GM12878 (cell line): ENCODE data around the gene IL1RL2. TPM values are rescaled to one million over a fixed set of nuclear protein-coding genes. Genes with fewer than 3 reads are reported as not detected.

Experiments
- ATAC-seq: fragments of 200-7000 bp; cut with Tn5 transposase; 3 replicates; pipeline ENCODE4 v1.9.1; 2020; ENCODE audit warnings: mild to moderate bottlenecking, moderate library complexity
- BruUV-seq: library from RNA; stranded (reverse); fragments of 400-500 nt; replicated peaks from 2 replicates; lab custom pipeline; 2021; lab: Mats Ljungman, UMichigan
- CTCF ChIA-PET: fragments of 300-600 bp; sonication (Branson Sonifier 250); formaldehyde crosslinking; extraction: SDS; loops from one replicate; lab custom pipeline; 2021; ENCODE audit warnings: inconsistent platforms; lab: Yijun Ruan, JAX
- POLR2A ChIA-PET: fragments of 350-600 bp; formaldehyde crosslinking; extraction: SDS; loops from one replicate; lab custom pipeline; 2021; ENCODE audit warnings: inconsistent platforms; lab: Charles Lee
- RAD21 ChIA-PET: fragments of 300-600 bp; sonication (Branson Sonifier 250); formaldehyde crosslinking; loops from one replicate; lab custom pipeline; 2023; ENCODE audit warnings: antibody characterized with exemption; ENCODE audit not compliant: unreplicated experiment; lab: Charles Lee
- SMC1A ChIA-PET: fragments of 300-600 bp; sonication (Branson Sonifier 250); formaldehyde crosslinking; loops from one replicate; lab custom pipeline; 2023; ENCODE audit not compliant: unreplicated experiment, uncharacterized antibody; lab: Charles Lee
- DNase-seq: peaks from one replicate; pipeline ENCODE4 v3.0.0-alpha.2; 2011; ENCODE audit warnings: low read depth, low spot score
- FAIRE-seq: peaks from 3 replicates; lab custom pipeline; 2011; peaks lifted over from hg19 to GRCh38; lab: Jason Lieb, UNC
- H2AFZ ChIP-seq: 2 replicates; pipeline ENCODE4 v1.6.0; 2011; ENCODE audit warnings: low read depth, low read length, control low read depth; ENCODE audit not compliant: control insufficient read depth
- H3K27ac ChIP-seq: 2 replicates; pipeline ENCODE4 v1.5.1; 2011; ENCODE audit warnings: control low read depth; ENCODE audit not compliant: control insufficient read depth, insufficient read depth
- H3K27me3 ChIP-seq, 2 experiments: replicated peaks in 1 of 2; 2 replicates each; pipeline versions ENCODE4 v1.6.0 to v1.6.1; 2011; ENCODE audit warnings: low read length in 1 of 2; ENCODE audit not compliant: control insufficient read depth in 2 of 2, insufficient read depth in 2 of 2
- H3K36me3 ChIP-seq, 2 experiments: 2 replicates each; pipeline ENCODE4 v1.5.1; 2011; ENCODE audit warnings: low read length in 1 of 2; ENCODE audit not compliant: control insufficient read depth in 2 of 2, insufficient read depth in 2 of 2
- H3K4me1 ChIP-seq: 2 replicates; pipeline ENCODE4 v1.6.1; 2011; ENCODE audit warnings: mild to moderate bottlenecking, low read length, moderate library complexity, mixed read lengths; ENCODE audit not compliant: control insufficient read depth, insufficient read depth
- H3K4me2 ChIP-seq: 2 replicates; pipeline ENCODE4 v1.6.0; 2011; ENCODE audit warnings: control low read depth; ENCODE audit not compliant: control insufficient read depth, insufficient read depth
- H3K4me3 ChIP-seq: fragments of 200-600 bp; sonication (generic); 2 replicates; pipeline ENCODE4 v1.5.1; 2016
- H3K79me2 ChIP-seq: 2 replicates; pipeline ENCODE4 v1.6.0; 2011; ENCODE audit warnings: low read length; ENCODE audit not compliant: control insufficient read depth, insufficient read depth
- H3K9ac ChIP-seq: 2 replicates; pipeline ENCODE4 v1.8.0; 2011; ENCODE audit warnings: low read length, control low read depth, mixed read lengths; ENCODE audit not compliant: control insufficient read depth, insufficient read depth
- H3K9me3 ChIP-seq: replicated peaks from 3 replicates; pipeline ENCODE4 v1.5.1; 2011; ENCODE audit warnings: mild to moderate bottlenecking, low read length; ENCODE audit not compliant: control insufficient read depth, insufficient read depth
- H4K20me1 ChIP-seq: 2 replicates; pipeline ENCODE4 v1.6.0; 2011; ENCODE audit not compliant: control insufficient read depth, insufficient read depth
- ETV6 ChIP-seq, 2 experiments: fragments of 450-650 bp in 1 of 2; IDR thresholded peaks in 1 of 2; conservative IDR thresholded peaks in 1 of 2; 2 replicates each; pipeline ENCODE4 v1.6.1; 2014; ENCODE audit warnings: antibody characterized with exemption in 1 of 2, borderline replicate concordance in 1 of 2, low read depth in 1 of 2, mild to moderate bottlenecking in 1 of 2, moderate library complexity in 1 of 2
- FOXM1 ChIP-seq: IDR thresholded peaks from 2 replicates; pipeline ENCODE4 v1.6.1; 2012; ENCODE audit warnings: low read depth, mild to moderate bottlenecking, inconsistent platforms, low read length, moderate library complexity
- JUNB ChIP-seq: IDR thresholded peaks from 2 replicates; pipeline ENCODE4 v1.6.1; 2016; ENCODE audit warnings: antibody characterized with exemption, mild to moderate bottlenecking
- MAX ChIP-seq: IDR thresholded peaks from 2 replicates; pipeline ENCODE4 v1.6.1; 2012; ENCODE audit warnings: low read depth, low read length, improper control_type of control experiment
- MTA3 ChIP-seq: IDR thresholded peaks from 2 replicates; pipeline ENCODE4 v1.6.1; 2012; ENCODE audit warnings: low read length, inconsistent platforms, borderline replicate concordance
- MXI1 ChIP-seq: fragments of 150-350 bp; IDR thresholded peaks from 2 replicates; pipeline ENCODE4 v1.6.1; 2011; ENCODE audit warnings: low read depth, mild to moderate bottlenecking, inconsistent platforms, low read length, improper control_type of control experiment
- RELB ChIP-seq: fragments of 450-650 bp; IDR thresholded peaks from 2 replicates; pipeline ENCODE4 v1.6.1; 2017; ENCODE audit warnings: low read depth, mild to moderate bottlenecking, moderate library complexity
- SIX5 ChIP-seq: IDR thresholded peaks from 2 replicates; pipeline ENCODE4 v1.6.1; 2011; ENCODE audit warnings: mild to moderate bottlenecking, low read depth, low read length, moderate library complexity; ENCODE audit not compliant: severe bottlenecking
- SREBF1 ChIP-seq: IDR thresholded peaks from 2 replicates; pipeline ENCODE4 v1.6.1; 2012; ENCODE audit warnings: mild to moderate bottlenecking, low read length
- STAT1 ChIP-seq: fragments of 450-650 bp; conservative IDR thresholded peaks from 2 replicates; pipeline ENCODE4 v1.6.1; 2014; ENCODE audit warnings: antibody characterized with exemption, mild to moderate bottlenecking
- WGBS: methylation state at CpG from one replicate; pipeline ENCODE4 v1.1.6; 2016; ENCODE audit warnings: low lambda C conversion rate; ENCODE audit not compliant: insufficient replicate concordance, insufficient coverage; ENCODE audit errors: missing lambda C conversion rate; 5-methylcytosine and 5-hydroxymethylcytosine counted together
- in situ Hi-C: fragments of 300-500 bp; cut with MboI; formaldehyde crosslinking; loops from 9 replicates; pipeline ENCODE4 v1.14.3; 2018; ENCODE audit warnings: mixed read lengths
- intact Hi-C: fragments of 100-400 bp; cut with micrococcal nuclease; formaldehyde crosslinking; loops from one replicate; pipeline ENCODE4 v1.14.2; 2022; ENCODE audit not compliant: unreplicated experiment
- polyA plus RNA-seq, 11 experiments: library from polyadenylated mRNA; depleted of rRNA in 4 of 11; unstranded in 6 of 11; stranded (reverse) in 5 of 11; fragments of >200 nt; fragmentation: Nextera tagmentation in 4 of 11; fragmentation: Illumina TruSeq in 1 of 11; extraction: Ambion mirVana in 4 of 11; extraction: Trizol in 1 of 11; gene quantifications; 1 replicate in 1 of 11; 2 replicates in 10 of 11; pipeline versions ENCODE4 v1.2.1 to v1.2.3, GENCODE V29; 2011 to 2016; ENCODE audit warnings: inconsistent platforms in 2 of 11, missing spikeins in 2 of 11, low read depth in 1 of 11
- total RNA-seq, 4 experiments: library from RNA; depleted of rRNA in 3 of 4; stranded (reverse); fragments of >200 nt in 3 of 4; fragmentation: Illumina TruSeq in 1 of 4; extraction: Trizol in 1 of 4; gene quantifications; 2 replicates each; pipeline versions ENCODE4 v1.2.1 to v1.2.3, GENCODE V29; 2013 to 2021
- TF ChIP-seq, protein P1 (sequence below), 3 experiments: IDR thresholded peaks in 2 of 3; conservative IDR thresholded peaks in 1 of 3; 2 replicates each; pipeline ENCODE4 v1.5.1; 2011; ENCODE audit warnings: low read depth in 3 of 3, low read length in 3 of 3, mild to moderate bottlenecking in 3 of 3, control low read depth in 2 of 3, moderate library complexity in 2 of 3, inconsistent platforms in 1 of 3, mixed read lengths in 1 of 3; ENCODE audit not compliant: control insufficient read depth in 2 of 3, insufficient read depth in 1 of 3; ENCODE audit errors: extremely low read depth in 1 of 3
- TF ChIP-seq, protein P2 (sequence below): fragments of 150-350 bp; IDR thresholded peaks from 2 replicates; pipeline ENCODE4 v1.6.1; 2014; ENCODE audit warnings: mild to moderate bottlenecking, low read depth, low read length
- TF ChIP-seq, protein P3 (sequence below): fragments of 450-650 bp; IDR thresholded peaks from 2 replicates; pipeline ENCODE4 v1.6.1; 2017; ENCODE audit warnings: borderline replicate concordance

IL1RL2 gene
- total and polyA plus RNA-seq, 10 of the 15 experiments (the other 5 are each of a cell fraction or from before 2014, with no cell fraction given): not detected

DNA sequence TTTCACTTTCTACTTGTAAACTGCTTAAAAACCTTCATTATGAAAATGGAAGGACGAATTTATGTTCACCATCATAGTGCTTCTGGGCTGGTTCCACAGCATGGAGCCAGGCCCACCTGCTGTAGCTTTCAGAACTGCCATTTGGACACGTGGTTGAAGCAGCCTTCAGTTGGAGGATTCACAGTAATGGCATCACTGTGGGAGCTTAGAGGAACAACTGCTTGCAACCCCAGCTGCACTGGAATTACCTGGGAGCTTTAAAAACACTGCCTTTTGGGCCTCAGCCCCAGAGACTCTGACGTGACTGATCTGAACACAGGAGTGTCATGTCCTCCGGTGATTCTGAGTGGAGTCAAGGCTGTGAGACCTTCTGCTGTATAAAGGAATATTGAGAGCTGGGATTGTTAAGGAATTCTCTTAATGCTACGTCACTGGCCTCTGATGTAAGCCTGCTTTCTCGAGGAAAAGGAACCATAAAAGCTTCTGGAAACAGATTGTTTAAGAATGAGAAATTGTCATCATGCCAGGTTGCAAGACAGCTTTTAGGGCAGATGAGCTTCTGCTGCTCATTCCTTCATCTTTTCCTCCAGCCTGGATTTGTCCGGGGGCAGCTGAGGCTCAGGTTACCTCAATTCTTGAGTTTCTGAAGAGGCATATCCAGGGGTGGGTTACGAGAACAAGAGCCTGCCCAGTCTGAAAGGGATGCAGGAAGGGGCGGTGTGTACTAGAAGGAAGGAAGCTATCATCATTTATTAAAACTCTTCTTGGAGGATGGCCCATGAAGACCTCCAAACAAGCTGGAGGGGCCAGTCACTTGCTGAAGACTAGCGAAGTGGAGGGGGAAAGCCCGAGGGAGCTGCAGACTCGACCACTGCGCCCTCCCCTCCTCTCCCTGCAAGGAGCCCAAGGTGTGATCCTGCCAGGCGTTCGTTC lies 45.5 kb upstream of the IL1RL2 start:
- H4K20me1 ChIP-seq: no peaks in the 10 kb centered on the region
- H3K79me2 ChIP-seq: no peaks in the 10 kb centered on the region
- H3K27ac ChIP-seq: no peak overlapping the region
- intact Hi-C loops (no loop called here), in situ Hi-C loops (no loop called here)
- BruUV-seq: no TSS peak
- no peak overlapping the region for H3K4me3 ChIP-seq
- H3K9ac ChIP-seq: no peak overlapping the region
- DNase-seq: no peak
- peaks cover 35% of the 10 kb centered on the region; the same call in 2 of the 3 replicates for H3K9me3 ChIP-seq
- H2AFZ ChIP-seq: no peak overlapping the region
- H3K4me2 ChIP-seq: no peak overlapping the region
- no peaks in the 10 kb centered on the region for H3K4me1 ChIP-seq
- 34% methylated on average over 15 of the region's 15 CpGs for WGBS
- no peak for ATAC-seq
- ChIA-PET SMC1A (interaction anchor here (0.7 to 2.3 kb wide), 9 partner anchors 11 to 99 kb away, joined by 3 to 9 read pairs (median 5); no protein-coding TSS in a partner anchor), CTCF (interaction anchor here (0.6 to 3.3 kb wide), 6 partner anchors 9 to 1091 kb away, joined by 3 to 10 read pairs (median 4); no protein-coding TSS in a partner anchor), POLR2A (interaction anchor here (0.6 to 1.0 kb wide), 2 partner anchors 9 to 385 kb away, joined by 3 to 6 read pairs; no protein-coding TSS in a partner anchor), RAD21 (interaction anchor here (0.6 to 1.3 kb wide), 3 partner anchors 10 to 99 kb away, joined by 3 read pairs; no protein-coding TSS in a partner anchor)
- no peaks in the 10 kb centered on the region; a peak in 1 of 4 replicates for H3K36me3 ChIP-seq
- no peak for FAIRE-seq
- no peaks in the 10 kb centered on the region for H3K27me3 ChIP-seq
- TF ChIP-seq MAX (no peak), SREBF1 (no peak), RELB (no peak), JUNB (no peak), ETV6 (conservative IDR thresholded peaks at IDR 0.05 in 1 of 2, IDR thresholded peaks at IDR 0.05 in 1 of 2; ENCODE audit: borderline replicate concordance in 1 of 2, low read depth in 1 of 2) (no peak), SIX5 (no peak), MTA3 (no peak), FOXM1 (no peak), MXI1 (no peak), STAT1 (no peak)
- TF ChIP-seq, protein P1, sequence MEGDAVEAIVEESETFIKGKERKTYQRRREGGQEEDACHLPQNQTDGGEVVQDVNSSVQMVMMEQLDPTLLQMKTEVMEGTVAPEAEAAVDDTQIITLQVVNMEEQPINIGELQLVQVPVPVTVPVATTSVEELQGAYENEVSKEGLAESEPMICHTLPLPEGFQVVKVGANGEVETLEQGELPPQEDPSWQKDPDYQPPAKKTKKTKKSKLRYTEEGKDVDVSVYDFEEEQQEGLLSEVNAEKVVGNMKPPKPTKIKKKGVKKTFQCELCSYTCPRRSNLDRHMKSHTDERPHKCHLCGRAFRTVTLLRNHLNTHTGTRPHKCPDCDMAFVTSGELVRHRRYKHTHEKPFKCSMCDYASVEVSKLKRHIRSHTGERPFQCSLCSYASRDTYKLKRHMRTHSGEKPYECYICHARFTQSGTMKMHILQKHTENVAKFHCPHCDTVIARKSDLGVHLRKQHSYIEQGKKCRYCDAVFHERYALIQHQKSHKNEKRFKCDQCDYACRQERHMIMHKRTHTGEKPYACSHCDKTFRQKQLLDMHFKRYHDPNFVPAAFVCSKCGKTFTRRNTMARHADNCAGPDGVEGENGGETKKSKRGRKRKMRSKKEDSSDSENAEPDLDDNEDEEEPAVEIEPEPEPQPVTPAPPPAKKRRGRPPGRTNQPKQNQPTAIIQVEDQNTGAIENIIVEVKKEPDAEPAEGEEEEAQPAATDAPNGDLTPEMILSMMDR (IDR thresholded peaks at IDR 0.05 in 2 of 3, conservative IDR thresholded peaks at IDR 0.05 in 1 of 3; ENCODE audit: control insufficient read depth in 2 of 3, extremely low read depth in 1 of 3, insufficient read depth in 1 of 3, low read depth in 3 of 3, low read length in 3 of 3): no peak
- TF ChIP-seq, protein P2, sequence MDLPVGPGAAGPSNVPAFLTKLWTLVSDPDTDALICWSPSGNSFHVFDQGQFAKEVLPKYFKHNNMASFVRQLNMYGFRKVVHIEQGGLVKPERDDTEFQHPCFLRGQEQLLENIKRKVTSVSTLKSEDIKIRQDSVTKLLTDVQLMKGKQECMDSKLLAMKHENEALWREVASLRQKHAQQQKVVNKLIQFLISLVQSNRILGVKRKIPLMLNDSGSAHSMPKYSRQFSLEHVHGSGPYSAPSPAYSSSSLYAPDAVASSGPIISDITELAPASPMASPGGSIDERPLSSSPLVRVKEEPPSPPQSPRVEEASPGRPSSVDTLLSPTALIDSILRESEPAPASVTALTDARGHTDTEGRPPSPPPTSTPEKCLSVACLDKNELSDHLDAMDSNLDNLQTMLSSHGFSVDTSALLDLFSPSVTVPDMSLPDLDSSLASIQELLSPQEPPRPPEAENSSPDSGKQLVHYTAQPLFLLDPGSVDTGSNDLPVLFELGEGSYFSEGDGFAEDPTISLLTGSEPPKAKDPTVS: no peak
- TF ChIP-seq, protein P3, sequence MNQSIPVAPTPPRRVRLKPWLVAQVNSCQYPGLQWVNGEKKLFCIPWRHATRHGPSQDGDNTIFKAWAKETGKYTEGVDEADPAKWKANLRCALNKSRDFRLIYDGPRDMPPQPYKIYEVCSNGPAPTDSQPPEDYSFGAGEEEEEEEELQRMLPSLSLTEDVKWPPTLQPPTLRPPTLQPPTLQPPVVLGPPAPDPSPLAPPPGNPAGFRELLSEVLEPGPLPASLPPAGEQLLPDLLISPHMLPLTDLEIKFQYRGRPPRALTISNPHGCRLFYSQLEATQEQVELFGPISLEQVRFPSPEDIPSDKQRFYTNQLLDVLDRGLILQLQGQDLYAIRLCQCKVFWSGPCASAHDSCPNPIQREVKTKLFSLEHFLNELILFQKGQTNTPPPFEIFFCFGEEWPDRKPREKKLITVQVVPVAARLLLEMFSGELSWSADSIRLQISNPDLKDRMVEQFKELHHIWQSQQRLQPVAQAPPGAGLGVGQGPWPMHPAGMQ: no peak
